ENCODE data around the gene ZNF516.
"Not testable (repeated sequence)": the region's sequence is repeated elsewhere in the genome, so short reads cannot be mapped to it uniquely, and the experiment has no call there.

ZNF516 gene
- long read RNA-seq, partial matches to known transcripts = 0 of 8 reads
- long read RNA-seq, other reads (novel, unspliced or antisense) = 8 of 8 reads

- Histone ChIP-seq H3K4me3 (replicated peaks; ENCODE audit: insufficient read depth, low read length) (peak within 1 kb of the TSS; percentile 79), H3K27ac (replicated peaks) (peak within 1 kb of the TSS; percentile 94), H3K27me3 (ENCODE audit: insufficient read depth, poor library complexity, severe bottlenecking) (no peaks in the 10 kb centered on the region)
- TF ChIP-seq GABPA (IDR thresholded peaks at IDR 0.05; ENCODE audit: low read depth) (no peak), REST (IDR thresholded peaks at IDR 0.05; ENCODE audit: insufficient replicate concordance, low read depth) (no peak), SPI1 (IDR thresholded peaks at IDR 0.05; ENCODE audit: borderline replicate concordance, low read depth) (no peak), POLR2AphosphoS5 (IDR thresholded peaks at IDR 0.05; ENCODE audit: low read depth) (no peak), CTCF (IDR thresholded peaks at IDR 0.05; ENCODE audit: insufficient read depth, low read length) (no peak)
- no peak for DNase-seq (ENCODE audit: low read depth in 1 of 2, low spot score in 1 of 2)
Observed at GRCh38 chr18:76495006-76495370, at the start of gene ZNF516. Gene ZNF516, minus strand, starts transcription at chr18:76495242. Its CDS starts 52,188 bp downstream, at chr18:76443054.

GRCh38 chr18:76538846-76539245 is 43.8 kb upstream of the ZNF516 start:
- TF ChIP-seq POLR2AphosphoS5 (IDR thresholded peaks at IDR 0.05; ENCODE audit: low read depth) (no peak), CTCF (IDR thresholded peaks at IDR 0.05; ENCODE audit: insufficient read depth, low read length) (no peak), GABPA (IDR thresholded peaks at IDR 0.05; ENCODE audit: low read depth) (no peak), SPI1 (IDR thresholded peaks at IDR 0.05; ENCODE audit: borderline replicate concordance, low read depth) (no peak), REST (IDR thresholded peaks at IDR 0.05; ENCODE audit: insufficient replicate concordance, low read depth) (no peak)
- no peak for DNase-seq (ENCODE audit: low read depth in 1 of 2, low spot score in 1 of 2)
- Histone ChIP-seq H3K27me3 (ENCODE audit: insufficient read depth, poor library complexity, severe bottlenecking) (no peaks in the 10 kb centered on the region), H3K4me3 (replicated peaks; ENCODE audit: insufficient read depth, low read length) (no peak overlapping the region), H3K27ac (replicated peaks) (no peak overlapping the region)

- no peak for DNase-seq (ENCODE audit: low read depth in 1 of 2, low spot score in 1 of 2)
- TF ChIP-seq SPI1 (IDR thresholded peaks at IDR 0.05; ENCODE audit: borderline replicate concordance, low read depth) (no peak), GABPA (IDR thresholded peaks at IDR 0.05; ENCODE audit: low read depth) (no peak), CTCF (IDR thresholded peaks at IDR 0.05; ENCODE audit: insufficient read depth, low read length) (no peak), REST (IDR thresholded peaks at IDR 0.05; ENCODE audit: insufficient replicate concordance, low read depth) (no peak)
- Histone ChIP-seq H3K4me3 (replicated peaks; ENCODE audit: insufficient read depth, low read length) (no peak overlapping the region), H3K27me3 (ENCODE audit: insufficient read depth, poor library complexity, severe bottlenecking) (no peaks in the 10 kb centered on the region), H3K27ac (replicated peaks) (no peak overlapping the region)
Observed at GRCh38 chr18:76537621-76538020, 42.6 kb upstream of the ZNF516 start.

GRCh38 chr18:76536593-76536992 is 41.6 kb upstream of the ZNF516 start:
- H3K4me3 ChIP-seq (replicated peaks; ENCODE audit: insufficient read depth, low read length); DNase-seq (ENCODE audit: low read depth in 1 of 2, low spot score in 1 of 2); H3K27ac ChIP-seq (replicated peaks); H3K27me3 ChIP-seq (ENCODE audit: insufficient read depth, poor library complexity, severe bottlenecking): not testable (repeated sequence)
